Mucosa of stomach (tissue), 1 donor: ENCODE data around the gene TSHZ2.
"Not testable (repeated sequence)": the region's sequence is repeated elsewhere in the genome, so short reads cannot be mapped to it uniquely, and the experiment has no call there.

Source experiments
- H3K27me3 ChIP-seq: one replicate; pipeline ENCODE4 v1.7.0; 2013; ENCODE audit warnings: mild to moderate bottlenecking, low read length; ENCODE audit not compliant: control insufficient read depth, insufficient read depth
- H3K36me3 ChIP-seq: one replicate; pipeline ENCODE4 v1.7.0; 2013; ENCODE audit warnings: low read length; ENCODE audit not compliant: control insufficient read depth, insufficient read depth
- H3K4me1 ChIP-seq: one replicate; pipeline ENCODE4 v1.7.0; 2013; ENCODE audit warnings: mild to moderate bottlenecking, low read length; ENCODE audit not compliant: control insufficient read depth, insufficient read depth
- H3K4me3 ChIP-seq: one replicate; pipeline ENCODE4 v1.7.0; 2013; ENCODE audit warnings: low read length
- H3K9ac ChIP-seq: one replicate; pipeline ENCODE4 v1.7.0; 2013; ENCODE audit warnings: mild to moderate bottlenecking, low read length, moderate library complexity
- H3K9me3 ChIP-seq: one replicate; pipeline ENCODE4 v1.7.0; 2013; ENCODE audit warnings: mild to moderate bottlenecking, low read length, moderate library complexity; ENCODE audit not compliant: control insufficient read depth
- donor health status: Pancreatic carcinoma.

Gene TSHZ2

GRCh38 chr20:53513489-53514298 is 541.5 kb downstream of the TSHZ2 start:
- Histone ChIP-seq H3K4me1 (peaks cover 8% of the 10 kb centered on the region), H3K9ac (no peak overlapping the region), H3K9me3 (no peaks in the 10 kb centered on the region), H3K4me3 (no peak overlapping the region), H3K36me3 (no peaks in the 10 kb centered on the region), H3K27me3 (no peaks in the 10 kb centered on the region)

- Histone ChIP-seq H3K36me3 (no peaks in the 10 kb centered on the region), H3K9ac (no peak overlapping the region), H3K4me1 (peaks cover 8% of the 10 kb centered on the region), H3K9me3 (no peaks in the 10 kb centered on the region), H3K27me3 (no peaks in the 10 kb centered on the region), H3K4me3 (no peak overlapping the region)
Measured at GRCh38 chr20:53515749-53516148, 543.6 kb downstream of the TSHZ2 start.

GRCh38 chr20:53517146-53517545 is 545.0 kb downstream of the TSHZ2 start:
- Histone ChIP-seq H3K9me3 (no peaks in the 10 kb centered on the region), H3K4me3 (no peak overlapping the region), H3K36me3 (no peaks in the 10 kb centered on the region), H3K4me1 (peaks cover 8% of the 10 kb centered on the region), H3K9ac (no peak overlapping the region), H3K27me3 (no peaks in the 10 kb centered on the region)

GRCh38 chr20:53521421-53521820 is 549.3 kb downstream of the TSHZ2 start:
- H3K9me3 ChIP-seq, H3K36me3 ChIP-seq, H3K27me3 ChIP-seq: not testable (repeated sequence)

GRCh38 chr20:53522026-53522425 is 549.9 kb downstream of the TSHZ2 start:
- H3K9ac ChIP-seq, result no peak overlapping the region
- no peaks in the 10 kb centered on the region for H3K27me3 ChIP-seq
- H3K4me3 ChIP-seq, result no peak overlapping the region

More at GRCh38 chr20:53521421-53521820, 549.3 kb downstream of the TSHZ2 start:
- H3K4me1 ChIP-seq, H3K4me3 ChIP-seq, H3K9ac ChIP-seq: not testable (repeated sequence)

GRCh38 chr20:53522696-53523095 is 550.5 kb downstream of the TSHZ2 start:
- no peaks in the 10 kb centered on the region for H3K9me3 ChIP-seq
- H3K9ac ChIP-seq, result no peak overlapping the region
- no peaks in the 10 kb centered on the region for H3K4me1 ChIP-seq
- H3K36me3 ChIP-seq, result no peaks in the 10 kb centered on the region
- no peak overlapping the region for H3K4me3 ChIP-seq
- no peaks in the 10 kb centered on the region for H3K27me3 ChIP-seq

More at GRCh38 chr20:53522026-53522425, 549.9 kb downstream of the TSHZ2 start:
- Histone ChIP-seq H3K4me1 (no peaks in the 10 kb centered on the region), H3K36me3 (no peaks in the 10 kb centered on the region), H3K9me3 (no peaks in the 10 kb centered on the region)

- not testable (repeated sequence) for H3K4me3 ChIP-seq, H3K36me3 ChIP-seq, H3K9me3 ChIP-seq, H3K4me1 ChIP-seq, H3K27me3 ChIP-seq, H3K9ac ChIP-seq
Measured at GRCh38 chr20:53523615-53524014, 551.5 kb downstream of the TSHZ2 start.

- Histone ChIP-seq H3K9me3 (no peaks in the 10 kb centered on the region), H3K9ac (no peak overlapping the region), H3K4me3 (no peak overlapping the region), H3K27me3 (no peaks in the 10 kb centered on the region), H3K4me1 (no peaks in the 10 kb centered on the region), H3K36me3 (no peaks in the 10 kb centered on the region)
Measured at GRCh38 chr20:53524589-53525312, 552.6 kb downstream of the TSHZ2 start.

GRCh38 chr20:53527196-53527595 is 555.0 kb downstream of the TSHZ2 start:
- no peaks in the 10 kb centered on the region for H3K4me1 ChIP-seq
- no peak overlapping the region for H3K4me3 ChIP-seq
- no peaks in the 10 kb centered on the region for H3K36me3 ChIP-seq
- H3K27me3 ChIP-seq, result no peaks in the 10 kb centered on the region
- H3K9me3 ChIP-seq, result no peaks in the 10 kb centered on the region
- no peak overlapping the region for H3K9ac ChIP-seq

GRCh38 chr20:53529658-53530057 is 557.5 kb downstream of the TSHZ2 start:
- H3K9ac ChIP-seq, result no peak overlapping the region
- H3K9me3 ChIP-seq, result no peaks in the 10 kb centered on the region
- H3K4me1 ChIP-seq, result no peaks in the 10 kb centered on the region
- H3K36me3 ChIP-seq, result no peaks in the 10 kb centered on the region
- H3K27me3 ChIP-seq, result no peaks in the 10 kb centered on the region
- no peak overlapping the region for H3K4me3 ChIP-seq

GRCh38 chr20:53530440-53530839 is 558.3 kb downstream of the TSHZ2 start:
- no peaks in the 10 kb centered on the region for H3K36me3 ChIP-seq
- no peaks in the 10 kb centered on the region for H3K9me3 ChIP-seq
- no peak overlapping the region for H3K4me3 ChIP-seq
- no peaks in the 10 kb centered on the region for H3K27me3 ChIP-seq
- H3K4me1 ChIP-seq, result no peaks in the 10 kb centered on the region
- H3K9ac ChIP-seq, result no peak overlapping the region

GRCh38 chr20:53532654-53533312 is 560.6 kb downstream of the TSHZ2 start:
- not testable (repeated sequence) for H3K4me3 ChIP-seq, H3K27me3 ChIP-seq, H3K36me3 ChIP-seq, H3K9ac ChIP-seq, H3K9me3 ChIP-seq, H3K4me1 ChIP-seq
